ENCODE results near the gene ZNF655. TPM values are rescaled to one million over a fixed set of nuclear protein-coding genes. Genes with fewer than 3 reads are reported as not detected.

The ZNF655 gene
- total RNA-seq, 1 donor from 2014 or later: 59.7 TPM

DNA sequence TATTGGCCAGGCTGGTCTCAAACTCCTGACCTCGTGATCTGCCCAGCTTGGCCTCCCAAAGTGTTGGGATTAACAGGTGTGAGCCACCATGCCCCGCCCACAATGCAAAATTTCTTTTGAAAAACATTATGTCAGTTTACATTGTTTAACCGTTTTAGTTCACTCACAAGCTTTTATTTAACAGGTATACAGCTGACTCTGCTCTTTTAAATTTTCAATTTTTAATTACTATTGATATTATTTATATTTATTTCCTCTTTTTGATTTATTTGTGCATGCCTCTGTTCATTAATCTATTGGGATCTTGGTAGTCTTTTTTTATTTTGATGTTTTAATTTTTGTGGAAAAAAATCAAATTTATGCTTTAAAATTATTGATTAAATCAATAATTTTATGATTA, 37.0 kb upstream of the ZNF655 start:
- peaks cover 26% of the 10 kb centered on the region for H3K36me3 ChIP-seq (ENCODE audit: insufficient read depth, low read length)
- no peak overlapping the region for H3K9ac ChIP-seq (ENCODE audit: low read length)
- no peaks in the 10 kb centered on the region for H3K9me3 ChIP-seq (ENCODE audit: insufficient read depth, low read depth, low read length)
- H4K20me1 ChIP-seq (ENCODE audit: insufficient read depth, low read length): peaks cover under 1% of the 10 kb centered on the region
- H3K27ac ChIP-seq (ENCODE audit: low read depth, low read length): no peak overlapping the region
- no peaks in the 10 kb centered on the region for H3K27me3 Mint-ChIP-seq (ENCODE audit: low read depth, unreplicated experiment)
- TF ChIP-seq, protein P1, sequence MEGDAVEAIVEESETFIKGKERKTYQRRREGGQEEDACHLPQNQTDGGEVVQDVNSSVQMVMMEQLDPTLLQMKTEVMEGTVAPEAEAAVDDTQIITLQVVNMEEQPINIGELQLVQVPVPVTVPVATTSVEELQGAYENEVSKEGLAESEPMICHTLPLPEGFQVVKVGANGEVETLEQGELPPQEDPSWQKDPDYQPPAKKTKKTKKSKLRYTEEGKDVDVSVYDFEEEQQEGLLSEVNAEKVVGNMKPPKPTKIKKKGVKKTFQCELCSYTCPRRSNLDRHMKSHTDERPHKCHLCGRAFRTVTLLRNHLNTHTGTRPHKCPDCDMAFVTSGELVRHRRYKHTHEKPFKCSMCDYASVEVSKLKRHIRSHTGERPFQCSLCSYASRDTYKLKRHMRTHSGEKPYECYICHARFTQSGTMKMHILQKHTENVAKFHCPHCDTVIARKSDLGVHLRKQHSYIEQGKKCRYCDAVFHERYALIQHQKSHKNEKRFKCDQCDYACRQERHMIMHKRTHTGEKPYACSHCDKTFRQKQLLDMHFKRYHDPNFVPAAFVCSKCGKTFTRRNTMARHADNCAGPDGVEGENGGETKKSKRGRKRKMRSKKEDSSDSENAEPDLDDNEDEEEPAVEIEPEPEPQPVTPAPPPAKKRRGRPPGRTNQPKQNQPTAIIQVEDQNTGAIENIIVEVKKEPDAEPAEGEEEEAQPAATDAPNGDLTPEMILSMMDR (IDR thresholded peaks at IDR 0.05; ENCODE audit: insufficient read depth, low read depth, low read length): no peak
- no peak for TF ChIP-seq EZH2 (IDR thresholded peaks at IDR 0.05; ENCODE audit: insufficient read depth, low read length)
- H3K36me3 Mint-ChIP-seq (ENCODE audit: low read depth, unreplicated experiment): peaks cover 27% of the 10 kb centered on the region
- no peak overlapping the region for H3K4me3 ChIP-seq (ENCODE audit: insufficient read depth, low read depth, low read length)
- no peaks in the 10 kb centered on the region for H3K4me1 ChIP-seq (ENCODE audit: insufficient read depth, low read length)
- FAIRE-seq (no peak), DNase-seq (ENCODE audit: low read depth) (no peak)
- no peak overlapping the region for H3K27ac Mint-ChIP-seq (ENCODE audit: unreplicated experiment)
- H3K4me2 ChIP-seq (ENCODE audit: low read length): no peak overlapping the region
- no peak overlapping the region for H3K4me3 Mint-ChIP-seq (ENCODE audit: unreplicated experiment)
- H3K79me2 ChIP-seq (ENCODE audit: insufficient read depth, low read length): no peaks in the 10 kb centered on the region
- H3K9me3 Mint-ChIP-seq (ENCODE audit: unreplicated experiment): no peaks in the 10 kb centered on the region
- H3K4me1 Mint-ChIP-seq (ENCODE audit: low read depth, unreplicated experiment): no peaks in the 10 kb centered on the region
- no peak overlapping the region for H2AFZ ChIP-seq (ENCODE audit: low read depth, low read length)
- no peaks in the 10 kb centered on the region for H3K27me3 ChIP-seq (ENCODE audit: insufficient read depth, low read length)

DNA sequence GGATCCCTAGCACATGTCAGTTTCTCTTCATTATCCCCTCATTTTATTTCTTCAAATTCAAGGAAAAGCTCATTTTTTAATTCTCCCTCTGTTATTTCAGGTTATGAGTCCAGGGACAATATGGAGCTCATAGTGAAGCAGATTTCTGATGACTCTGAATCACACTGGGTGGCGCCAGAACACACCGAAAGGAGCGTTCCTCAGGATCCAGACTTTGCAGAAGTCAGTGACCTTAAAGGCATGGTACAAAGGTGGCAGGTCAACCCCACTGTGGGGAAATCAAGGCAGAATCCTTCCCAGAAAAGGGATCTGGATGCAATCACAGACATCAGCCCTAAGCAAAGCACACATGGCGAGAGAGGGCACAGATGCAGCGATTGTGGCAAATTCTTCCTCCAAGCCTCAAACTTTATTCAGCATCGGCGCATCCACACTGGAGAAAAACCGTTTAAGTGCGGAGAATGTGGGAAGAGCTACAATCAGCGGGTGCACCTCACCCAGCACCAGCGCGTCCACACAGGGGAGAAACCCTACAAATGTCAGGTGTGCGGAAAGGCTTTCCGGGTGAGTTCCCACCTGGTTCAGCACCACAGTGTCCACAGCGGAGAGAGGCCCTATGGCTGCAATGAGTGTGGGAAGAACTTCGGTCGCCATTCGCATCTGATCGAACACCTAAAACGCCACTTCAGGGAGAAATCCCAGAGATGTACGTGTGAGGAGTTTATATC, 32.6 kb upstream of the ZNF655 start:
- H3K27me3 ChIP-seq (ENCODE audit: insufficient read depth, low read length): no peaks in the 10 kb centered on the region
- DNase-seq (ENCODE audit: low read depth): no peak
- no peaks in the 10 kb centered on the region for H3K27me3 Mint-ChIP-seq (ENCODE audit: low read depth, unreplicated experiment)
- no peak for TF ChIP-seq EZH2 (IDR thresholded peaks at IDR 0.05; ENCODE audit: insufficient read depth, low read length)
- TF ChIP-seq, protein P1 (IDR thresholded peaks at IDR 0.05; ENCODE audit: insufficient read depth, low read depth, low read length): peak; percentile 12
- no peak overlapping the region for H2AFZ ChIP-seq (ENCODE audit: low read depth, low read length)
- H3K9ac ChIP-seq (ENCODE audit: low read length): no peak overlapping the region
- no peak overlapping the region for H3K4me3 Mint-ChIP-seq (ENCODE audit: unreplicated experiment)
- no peak overlapping the region for H3K4me2 ChIP-seq (ENCODE audit: low read length)
- peaks cover 29% of the 10 kb centered on the region for H3K36me3 ChIP-seq (ENCODE audit: insufficient read depth, low read length)
- no peak for FAIRE-seq
- H3K79me2 ChIP-seq (ENCODE audit: insufficient read depth, low read length): no peaks in the 10 kb centered on the region
- no peak overlapping the region for H3K4me3 ChIP-seq (ENCODE audit: insufficient read depth, low read depth, low read length)
- peaks cover 12% of the 10 kb centered on the region for H3K9me3 ChIP-seq (ENCODE audit: insufficient read depth, low read depth, low read length)
- no peaks in the 10 kb centered on the region for H3K4me1 Mint-ChIP-seq (ENCODE audit: low read depth, unreplicated experiment)
- H3K27ac ChIP-seq (ENCODE audit: low read depth, low read length): no peak overlapping the region
- no peaks in the 10 kb centered on the region for H3K4me1 ChIP-seq (ENCODE audit: insufficient read depth, low read length)
- H3K9me3 Mint-ChIP-seq (ENCODE audit: unreplicated experiment): peaks cover 22% of the 10 kb centered on the region
- H3K27ac Mint-ChIP-seq (ENCODE audit: unreplicated experiment): no peak overlapping the region
- peaks cover 48% of the 10 kb centered on the region for H3K36me3 Mint-ChIP-seq (ENCODE audit: low read depth, unreplicated experiment)
- H4K20me1 ChIP-seq (ENCODE audit: insufficient read depth, low read length): no peaks in the 10 kb centered on the region

DNA sequence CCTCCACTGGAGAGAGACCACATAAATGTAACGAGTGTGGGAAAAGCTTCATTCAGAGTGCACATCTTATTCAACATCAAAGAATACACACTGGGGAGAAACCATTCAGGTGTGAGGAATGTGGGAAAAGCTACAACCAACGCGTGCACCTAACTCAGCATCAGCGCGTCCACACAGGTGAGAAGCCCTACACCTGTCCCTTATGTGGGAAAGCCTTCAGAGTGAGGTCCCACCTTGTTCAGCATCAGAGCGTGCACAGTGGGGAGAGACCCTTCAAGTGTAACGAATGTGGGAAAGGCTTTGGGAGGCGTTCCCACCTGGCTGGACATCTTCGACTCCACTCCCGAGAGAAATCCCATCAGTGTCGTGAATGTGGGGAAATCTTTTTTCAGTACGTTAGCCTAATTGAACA, 27.1 kb upstream of the ZNF655 start:
- Mint-ChIP-seq H3K27me3 (ENCODE audit: low read depth, unreplicated experiment) (no peaks in the 10 kb centered on the region), H3K36me3 (ENCODE audit: low read depth, unreplicated experiment) (peaks cover 66% of the 10 kb centered on the region), H3K9me3 (ENCODE audit: unreplicated experiment) (peaks cover 57% of the 10 kb centered on the region), H3K27ac (ENCODE audit: unreplicated experiment) (no peak overlapping the region), H3K4me3 (ENCODE audit: unreplicated experiment) (no peak overlapping the region), H3K4me1 (ENCODE audit: low read depth, unreplicated experiment) (no peaks in the 10 kb centered on the region)
- H3K4me3 ChIP-seq (ENCODE audit: insufficient read depth, low read depth, low read length): peak overlapping the region; percentile 14
- H3K27me3 ChIP-seq (ENCODE audit: insufficient read depth, low read length): no peaks in the 10 kb centered on the region
- no peaks in the 10 kb centered on the region for H3K79me2 ChIP-seq (ENCODE audit: insufficient read depth, low read length)
- no peak for FAIRE-seq
- no peak overlapping the region for H3K27ac ChIP-seq (ENCODE audit: low read depth, low read length)
- no peak overlapping the region for H2AFZ ChIP-seq (ENCODE audit: low read depth, low read length)
- peak; percentile 9 for DNase-seq (ENCODE audit: low read depth)
- no peaks in the 10 kb centered on the region for H4K20me1 ChIP-seq (ENCODE audit: insufficient read depth, low read length)
- H3K9me3 ChIP-seq (ENCODE audit: insufficient read depth, low read depth, low read length): peaks cover 48% of the 10 kb centered on the region
- peaks cover 39% of the 10 kb centered on the region for H3K36me3 ChIP-seq (ENCODE audit: insufficient read depth, low read length)
- no peak for TF ChIP-seq EZH2 (IDR thresholded peaks at IDR 0.05; ENCODE audit: insufficient read depth, low read length)
- TF ChIP-seq, protein P1 (IDR thresholded peaks at IDR 0.05; ENCODE audit: insufficient read depth, low read depth, low read length): no peak
- H3K4me1 ChIP-seq (ENCODE audit: insufficient read depth, low read length): no peaks in the 10 kb centered on the region
- no peak overlapping the region for H3K9ac ChIP-seq (ENCODE audit: low read length)
- H3K4me2 ChIP-seq (ENCODE audit: low read length): no peak overlapping the region
